ENCODE results near the gene MTCL1.

MTCL1 gene

DNA sequence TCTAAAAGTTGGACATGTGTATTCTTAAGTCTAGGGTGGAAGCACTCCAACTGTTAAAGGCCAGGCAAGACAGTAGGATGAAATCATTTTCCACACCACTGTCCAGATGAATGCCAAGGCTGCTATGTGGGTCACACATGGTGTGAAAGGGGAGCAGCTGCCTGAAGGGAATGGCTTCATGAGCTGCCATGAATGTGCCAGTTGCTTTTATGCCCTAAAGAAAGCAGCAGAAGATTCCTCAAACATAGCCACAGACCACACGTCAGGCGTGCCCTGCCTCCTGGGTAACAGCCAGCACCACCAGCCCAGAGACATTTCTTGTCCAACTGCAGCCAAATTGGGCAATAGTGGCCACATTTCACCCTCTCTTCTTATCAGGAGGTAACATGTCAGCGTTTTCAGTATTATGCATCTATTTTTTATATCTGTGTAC, 130.2 kb downstream of the MTCL1 start:
- no peak for DNase-seq (ENCODE audit: low spot score)

DNA sequence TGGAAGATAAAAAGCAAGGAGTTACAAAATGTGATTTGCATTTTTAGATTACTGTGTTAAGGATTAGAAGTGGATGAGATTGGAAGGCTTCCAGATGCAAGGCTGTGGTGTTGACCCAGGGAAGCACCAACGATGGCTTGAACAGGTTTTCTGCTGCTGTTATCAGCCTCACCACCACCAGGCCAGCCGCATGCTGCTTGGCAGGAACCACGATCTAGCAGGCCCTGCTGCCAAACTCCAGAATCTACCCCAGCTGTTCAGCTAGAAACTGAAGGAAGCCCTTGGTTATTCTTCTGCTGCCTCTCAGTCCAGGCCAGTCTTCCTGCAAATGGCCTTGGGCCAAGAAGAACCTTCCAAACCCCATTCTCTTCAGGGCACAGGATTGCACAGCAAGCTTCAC, 133.9 kb downstream of the MTCL1 start:
- DNase-seq (ENCODE audit: low spot score), result no peak

DNA sequence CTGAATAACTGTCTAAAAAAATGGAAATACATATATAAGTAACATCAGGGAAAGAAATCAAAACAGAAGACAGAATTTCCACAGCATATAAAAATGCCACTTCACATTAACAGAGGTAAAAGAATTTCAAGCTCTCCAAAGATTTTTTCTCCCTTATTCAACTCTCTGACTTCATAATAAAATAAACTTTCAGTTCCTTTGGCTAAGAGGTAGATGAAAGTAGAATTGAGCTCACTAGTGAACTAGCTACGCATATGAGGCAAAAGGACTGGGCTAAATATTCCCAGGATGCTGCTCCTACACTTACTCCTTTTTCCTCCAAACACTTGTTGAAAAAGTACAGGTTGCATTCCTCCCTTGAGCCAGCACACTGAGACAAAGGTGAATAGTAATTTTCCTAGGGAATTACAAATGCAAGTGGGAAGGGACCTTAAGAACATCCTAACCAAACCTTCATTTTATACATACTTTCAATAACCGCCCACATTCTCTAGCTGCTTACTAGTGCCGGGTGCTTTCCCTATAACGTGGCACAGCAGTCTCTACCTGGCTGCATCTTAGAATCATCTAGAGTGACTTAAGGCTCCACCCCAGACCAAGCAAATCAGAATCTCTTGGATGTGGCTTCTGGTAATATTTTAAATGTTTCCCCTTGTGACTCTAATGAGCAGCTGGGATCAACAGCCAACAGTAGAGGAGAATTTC, 136.6 kb downstream of the MTCL1 start:
- no peak for DNase-seq (ENCODE audit: low spot score)

DNA sequence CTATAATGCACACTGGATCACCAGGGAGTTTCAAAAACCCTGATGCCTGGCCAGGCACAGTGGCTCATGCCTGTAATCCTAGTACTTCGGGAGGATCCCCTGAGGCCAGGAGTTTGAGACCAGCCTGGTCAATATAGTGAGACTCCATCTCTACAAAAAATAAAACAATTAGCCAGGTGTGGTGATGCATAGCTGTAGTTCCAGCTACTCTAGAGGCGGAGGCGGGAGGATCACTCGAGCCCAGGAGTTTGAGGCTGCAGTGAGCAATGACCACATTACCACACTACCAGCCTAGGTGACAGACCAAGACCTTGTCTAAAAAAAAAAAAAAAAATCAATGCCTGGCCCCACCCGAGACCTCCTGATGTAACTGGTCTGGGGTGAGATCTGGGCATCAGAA, 137.2 kb downstream of the MTCL1 start:
- no peak for DNase-seq (ENCODE audit: low spot score)

DNA sequence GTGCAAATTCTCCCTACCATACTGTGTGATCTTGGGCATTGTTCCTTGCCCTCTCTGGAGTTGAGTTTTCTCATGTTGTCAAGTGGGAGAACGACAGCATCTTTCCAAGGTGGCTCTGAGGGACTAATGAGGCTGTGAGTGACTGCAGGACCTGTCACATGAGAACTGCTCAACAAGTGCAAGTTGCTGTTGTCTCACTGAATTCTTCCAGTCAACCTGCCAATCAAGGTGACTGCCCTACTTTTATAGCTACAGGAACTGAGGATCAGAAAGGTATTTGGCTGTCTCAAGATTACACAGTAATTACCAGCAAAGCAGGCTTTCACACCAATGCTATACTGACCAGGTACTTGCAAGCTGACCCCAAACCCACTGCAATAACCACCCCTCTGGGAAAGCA, 137.6 kb downstream of the MTCL1 start:
- no peak for DNase-seq (ENCODE audit: low spot score)

DNA sequence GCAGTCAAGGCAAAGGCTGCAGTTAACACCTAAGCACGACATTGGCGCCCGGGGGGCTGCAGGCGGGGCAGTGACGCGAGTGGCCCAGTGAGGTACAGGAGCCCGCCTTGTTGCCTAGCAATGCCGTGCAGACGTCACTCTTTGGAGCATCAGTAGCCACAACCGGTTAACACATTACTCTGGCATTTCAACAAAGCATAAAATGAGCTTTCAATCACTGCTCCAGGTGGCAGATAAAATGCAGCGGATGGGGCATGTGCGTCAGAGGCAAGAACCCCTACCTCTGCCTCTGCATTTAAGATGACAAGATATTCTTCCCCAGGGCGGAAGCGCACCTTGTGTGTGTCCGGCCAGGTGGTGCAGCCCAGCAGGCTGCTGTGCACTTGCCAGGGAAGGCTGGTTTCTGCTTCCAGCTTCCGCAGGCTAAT, 139.4 kb downstream of the MTCL1 start:
- no peak for DNase-seq (ENCODE audit: low spot score)

DNA sequence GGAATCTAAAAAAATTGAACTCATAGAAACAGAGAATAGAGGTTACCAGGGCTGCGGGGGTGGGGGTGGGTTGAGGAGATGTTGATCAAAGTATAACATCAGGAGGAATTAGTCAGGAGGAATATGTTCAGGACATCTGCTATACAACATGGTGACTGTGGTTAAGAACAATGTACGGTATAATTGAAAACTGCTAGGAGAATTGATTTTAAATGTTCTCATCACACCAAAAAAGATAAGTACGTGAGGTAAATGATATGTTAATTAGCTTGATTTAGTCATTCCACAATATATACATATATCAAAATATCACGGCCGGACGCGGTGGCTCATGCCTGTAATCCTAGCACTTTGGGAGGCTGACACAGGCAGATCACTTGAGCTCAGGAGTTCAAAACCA, 140.2 kb downstream of the MTCL1 start:
- no peak for DNase-seq (ENCODE audit: low spot score)

DNA sequence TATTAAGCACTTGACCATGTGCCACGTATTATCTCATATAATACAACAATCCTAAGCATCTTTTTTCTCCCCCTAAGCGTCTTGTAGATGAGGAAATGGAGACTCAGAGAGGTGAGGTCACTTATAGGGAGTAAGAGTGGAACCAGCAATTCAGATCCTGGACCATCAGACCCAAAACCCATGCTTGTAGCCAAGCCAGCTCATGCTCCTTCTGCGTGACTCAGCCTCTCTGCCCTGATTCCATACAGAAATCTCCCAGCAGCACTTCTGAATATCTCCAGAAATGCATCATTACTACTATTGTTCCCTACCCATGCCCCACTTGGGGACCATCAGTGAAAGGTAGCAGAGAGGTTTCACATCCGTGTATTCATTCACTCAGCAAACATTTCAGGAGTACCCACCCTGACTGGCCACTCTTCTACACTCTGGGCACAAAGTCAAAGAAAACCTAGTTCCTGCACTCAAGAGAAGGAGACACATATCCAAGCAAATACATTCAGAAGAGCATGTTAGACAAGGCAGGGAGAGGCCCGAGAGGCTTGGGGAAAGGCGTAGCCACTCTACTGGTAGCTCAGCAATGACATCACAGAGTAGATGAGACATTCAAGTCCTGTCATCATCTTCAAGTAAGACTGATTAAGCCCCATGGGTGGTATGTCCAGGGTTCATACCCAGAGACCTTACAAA, 141.9 kb downstream of the MTCL1 start:
- DNase-seq (ENCODE audit: low spot score), result no peak

DNA sequence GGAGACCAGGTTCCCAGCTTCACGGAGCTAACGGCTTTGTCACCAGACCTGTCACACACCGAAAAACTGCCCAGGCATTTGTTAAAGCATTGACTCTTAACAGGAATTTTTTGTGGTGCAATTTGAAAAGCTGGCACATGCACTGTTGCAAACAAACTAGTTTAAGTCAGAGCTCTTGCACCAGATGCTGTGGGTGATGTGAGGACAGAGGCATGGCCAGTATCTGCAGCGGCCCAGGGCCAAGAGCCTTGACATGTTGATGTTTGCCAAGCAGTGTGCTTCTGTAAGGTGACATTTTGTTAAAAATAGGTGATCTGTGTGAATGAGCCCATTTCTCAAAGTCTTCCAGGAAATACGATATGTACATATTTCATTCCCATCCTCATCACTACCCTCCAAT, 142.5 kb downstream of the MTCL1 start:
- no peak for DNase-seq (ENCODE audit: low spot score)

DNA sequence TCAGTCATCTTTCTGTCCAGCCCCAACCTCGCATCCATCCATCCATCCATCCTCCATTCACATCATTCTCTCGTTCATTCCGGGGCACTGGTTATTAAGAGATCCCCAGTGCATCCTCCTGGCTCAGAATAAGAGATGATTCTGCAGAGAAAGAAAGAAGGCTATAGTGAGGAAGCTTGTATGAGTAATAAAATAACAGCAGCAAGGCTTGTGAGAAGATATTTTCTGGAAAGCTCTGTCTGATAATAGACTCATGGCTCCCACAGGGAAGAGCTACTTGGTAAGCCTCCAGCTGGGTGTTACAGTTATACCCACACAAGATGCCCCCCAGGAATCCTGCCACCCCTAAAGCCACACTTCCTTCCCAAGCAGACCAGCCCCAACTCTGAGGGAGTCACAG, 143.2 kb downstream of the MTCL1 start:
- no peak for DNase-seq (ENCODE audit: low spot score)

DNA sequence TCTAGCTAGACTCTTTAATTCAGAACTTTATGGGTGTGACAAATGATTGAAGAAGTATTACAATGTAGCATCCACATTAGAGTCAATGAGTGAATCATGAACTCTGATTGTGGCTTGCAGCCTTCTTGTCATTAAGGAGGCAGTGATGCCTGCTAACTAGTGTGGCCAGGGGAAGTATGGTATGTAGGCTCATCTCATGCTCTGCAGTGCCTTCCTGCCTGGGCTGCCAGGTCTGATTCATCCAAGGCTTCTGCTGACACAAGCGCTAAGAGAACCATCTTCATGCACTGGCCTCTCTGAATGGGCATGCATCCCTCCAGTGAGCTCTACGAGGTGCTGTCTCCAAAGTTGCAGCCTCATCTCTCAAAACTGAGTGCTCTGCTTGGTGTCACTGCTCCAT, 144.3 kb downstream of the MTCL1 start:
- no peak for DNase-seq (ENCODE audit: low spot score)

DNA sequence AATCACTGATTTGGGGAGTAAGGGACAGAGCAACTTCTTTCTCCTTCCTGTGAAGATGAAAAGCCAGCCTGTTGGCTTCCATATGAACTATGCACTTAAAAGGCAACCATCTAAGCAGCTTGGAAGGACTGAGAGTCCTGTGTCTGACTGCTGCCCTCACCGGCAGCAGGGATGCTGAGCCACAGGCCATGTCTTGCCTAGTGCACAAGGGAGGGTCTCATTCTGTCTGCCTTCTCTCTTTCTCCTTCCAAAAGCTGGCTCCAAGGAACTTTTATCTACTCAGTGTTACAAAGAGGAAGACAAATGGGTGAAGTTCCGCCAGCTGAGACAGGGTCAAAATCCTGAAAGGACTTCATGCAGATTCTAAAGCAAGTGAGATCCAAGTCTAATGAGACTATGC, 146.3 kb downstream of the MTCL1 start:
- DNase-seq (ENCODE audit: low spot score), result no peak

DNA sequence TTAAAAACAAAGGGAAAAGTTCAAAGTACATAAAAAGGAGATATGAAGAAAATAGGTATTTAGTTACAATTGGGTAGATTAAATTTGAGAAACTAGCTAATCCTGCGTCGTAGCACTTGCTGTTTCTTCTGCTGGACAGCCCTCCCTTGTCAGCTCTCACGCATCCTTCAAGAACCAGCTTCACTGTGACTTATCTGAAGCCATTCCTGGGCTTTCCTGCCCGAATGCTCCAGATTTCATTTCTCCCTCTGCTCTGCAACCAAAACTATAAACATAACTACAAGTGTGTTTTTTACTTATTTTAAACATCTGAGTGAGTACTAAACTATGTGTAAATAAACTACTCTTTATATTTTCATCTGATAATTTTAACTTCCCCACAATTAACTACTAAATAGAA, 149.2 kb downstream of the MTCL1 start:
- DNase-seq (ENCODE audit: low spot score), result no peak

DNA sequence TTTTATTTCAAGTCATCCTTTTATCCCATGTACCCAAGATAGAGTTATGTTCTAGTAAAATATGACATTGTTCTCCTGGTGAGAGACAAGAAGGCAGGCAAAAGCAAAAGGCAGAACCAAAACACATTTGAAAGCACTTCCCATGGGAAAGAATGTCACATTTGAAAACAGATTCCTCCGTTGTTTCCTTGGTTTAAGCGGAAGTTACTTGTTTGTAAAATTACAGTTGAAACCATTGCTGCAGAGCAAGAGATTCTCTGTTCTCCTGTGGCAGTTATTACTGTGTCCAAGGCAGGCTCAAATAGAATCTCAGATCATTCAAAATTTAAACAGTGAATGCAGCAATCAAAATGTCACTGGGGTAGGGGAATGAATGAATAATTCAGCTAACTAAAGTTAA, 149.6 kb downstream of the MTCL1 start:
- no peak for DNase-seq (ENCODE audit: low spot score)

DNA sequence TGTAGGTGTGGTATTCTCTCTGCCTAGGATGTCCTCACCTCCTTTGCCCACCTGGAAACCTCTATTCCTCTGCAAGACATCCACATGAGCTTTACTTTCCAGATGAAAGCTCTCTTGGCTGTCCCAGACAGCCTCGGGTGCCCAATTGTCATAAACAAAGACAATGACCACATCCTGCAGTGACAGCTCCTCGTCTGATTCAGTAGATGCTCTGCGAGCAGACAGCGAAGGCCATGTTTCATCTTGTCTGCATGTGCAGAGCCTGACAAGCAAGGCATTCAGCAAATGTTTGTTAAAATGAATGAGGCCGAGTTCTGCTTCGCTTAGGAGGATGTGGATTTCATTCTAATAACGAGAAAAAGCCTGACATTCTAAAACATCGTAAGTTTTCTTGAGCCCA, 150.9 kb downstream of the MTCL1 start:
- DNase-seq (ENCODE audit: low spot score), result no peak

DNA sequence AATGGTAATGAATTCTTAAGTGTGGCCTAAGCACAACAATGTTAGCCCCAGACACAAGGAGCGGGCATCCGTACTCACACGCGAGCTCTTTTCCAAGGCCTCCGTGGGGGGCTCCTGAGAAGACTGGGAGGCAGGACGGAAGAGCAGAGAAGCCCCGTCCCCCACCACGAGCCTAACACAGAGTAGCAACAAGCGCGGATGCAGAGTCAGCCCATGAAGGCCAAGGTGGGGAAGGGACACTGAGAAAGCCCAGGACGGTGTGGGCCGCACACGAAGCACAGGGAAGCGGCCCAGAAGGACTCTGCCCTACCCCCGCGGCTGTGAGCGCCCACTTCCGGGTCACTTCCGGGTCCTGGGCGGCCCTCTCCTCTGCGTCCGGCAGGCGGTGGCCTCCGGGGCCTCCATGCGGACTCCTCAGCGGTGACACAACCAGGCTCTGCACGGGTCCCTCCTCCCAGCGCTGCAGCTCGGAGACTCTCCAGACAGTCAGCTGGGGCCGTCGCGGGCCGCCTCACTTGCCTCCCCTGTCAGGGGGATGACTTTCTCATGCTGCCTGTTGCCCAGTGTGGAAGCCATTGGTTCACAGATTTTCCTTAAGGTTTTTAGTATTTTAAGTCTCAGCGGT, 151.5 kb downstream of the MTCL1 start:
- DNase-seq (ENCODE audit: low spot score), result no peak

DNA sequence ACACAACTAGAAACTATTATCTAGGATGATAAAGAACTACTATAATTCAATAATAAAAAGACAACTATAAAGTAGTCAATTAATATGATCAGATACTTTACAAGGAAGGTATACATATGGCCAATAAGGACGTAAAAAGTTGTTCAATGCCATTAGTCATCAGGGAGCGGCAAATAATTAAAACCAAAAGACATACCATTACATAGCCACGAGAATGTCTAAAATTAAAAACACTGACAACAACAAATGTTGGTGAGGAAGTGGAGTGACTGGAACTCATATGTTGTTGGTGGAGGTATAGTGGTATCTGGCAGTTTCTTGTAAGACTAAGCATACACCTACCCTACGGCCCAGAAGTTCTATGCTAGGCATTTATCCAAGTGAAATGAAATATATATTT, 152.4 kb downstream of the MTCL1 start:
- no peak for DNase-seq (ENCODE audit: low spot score)

DNA sequence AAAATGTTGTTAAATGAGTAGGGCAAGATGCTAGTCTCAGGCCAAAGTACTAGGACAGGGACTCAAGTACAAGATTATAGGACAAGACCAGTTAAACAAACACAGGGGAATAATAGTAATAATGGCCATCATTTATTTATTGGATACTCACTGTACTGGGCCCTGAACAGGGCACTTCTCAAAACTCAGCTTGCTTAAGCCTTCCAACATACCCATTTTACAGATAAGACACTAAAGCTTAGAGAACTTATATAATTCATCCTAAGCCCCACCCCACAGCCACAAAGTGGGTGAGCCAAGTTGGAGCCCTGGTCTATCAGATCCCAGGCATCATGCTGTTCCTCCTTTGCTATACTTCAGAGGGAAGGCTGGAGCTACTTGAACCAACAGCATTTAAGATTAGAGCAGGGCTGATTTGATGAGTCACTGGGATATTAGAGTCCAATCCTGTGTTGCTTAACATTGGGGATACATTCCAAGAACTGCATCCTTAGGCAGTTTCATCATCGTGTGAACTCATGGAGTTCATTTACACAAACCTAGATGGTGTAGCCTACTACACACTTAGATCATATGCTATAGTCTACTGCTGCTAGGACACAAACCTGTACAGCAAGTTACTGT, 153.6 kb downstream of the MTCL1 start:
- DNase-seq (ENCODE audit: low spot score), result no peak

DNA sequence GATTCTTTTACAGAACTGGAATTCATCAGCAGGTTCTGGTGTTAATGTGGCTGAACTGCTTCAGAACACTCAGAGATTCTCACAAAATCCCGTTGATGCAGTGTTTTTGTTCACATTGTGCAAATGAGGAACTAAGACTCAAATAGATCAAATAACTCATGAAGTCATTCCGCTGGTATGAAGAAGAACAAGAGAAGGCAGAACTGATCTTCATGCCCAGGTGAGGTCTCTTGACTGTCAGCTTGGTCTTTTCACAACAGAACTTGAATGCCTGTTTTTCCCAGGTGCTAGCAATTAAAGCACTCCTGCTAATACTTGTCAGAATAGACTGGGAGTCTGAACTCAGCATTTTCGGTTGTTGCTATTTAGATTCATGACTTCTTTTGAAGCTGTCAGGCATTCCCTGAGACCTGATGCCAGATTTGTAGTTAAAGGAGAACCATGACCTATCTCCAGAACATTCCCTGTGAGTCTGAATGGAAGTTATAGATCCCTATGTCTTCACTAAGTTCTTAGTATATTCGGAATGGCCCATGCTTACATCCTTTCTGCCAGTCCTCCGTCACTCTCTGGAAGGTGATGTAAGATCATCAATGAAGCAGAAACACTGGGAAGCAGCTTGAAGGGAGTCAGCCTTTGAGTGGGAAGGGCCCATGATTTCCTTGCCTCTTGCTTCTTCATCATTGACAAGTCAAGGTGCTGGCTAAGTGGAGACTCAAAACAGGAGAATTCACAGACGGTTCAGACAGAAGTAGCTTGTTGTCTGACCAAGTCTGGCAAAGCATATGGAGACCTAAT, 155.7 kb downstream of the MTCL1 start:
- peak; percentile 9 for DNase-seq (ENCODE audit: low spot score)

DNA sequence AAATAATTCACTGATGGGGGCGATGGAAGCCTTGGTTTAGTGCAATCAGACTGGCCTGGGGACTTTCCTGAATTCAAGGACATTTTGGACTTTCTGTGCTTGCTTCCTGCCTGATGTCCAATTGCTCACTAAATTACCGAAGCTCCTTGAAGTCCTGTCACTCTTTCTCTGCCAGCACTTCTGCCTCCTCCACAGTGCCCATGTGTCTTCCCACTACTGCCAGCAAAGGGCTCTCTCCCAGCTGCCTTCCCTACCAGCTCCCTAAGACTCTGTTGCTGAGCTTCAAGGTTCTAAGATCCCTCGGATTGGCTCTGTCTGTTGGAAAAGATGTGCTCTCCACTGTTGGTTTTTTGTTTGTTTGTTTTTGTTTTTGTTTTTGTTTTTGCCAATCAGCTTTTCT, 158.1 kb downstream of the MTCL1 start:
- no peak for DNase-seq (ENCODE audit: low spot score)

DNA sequence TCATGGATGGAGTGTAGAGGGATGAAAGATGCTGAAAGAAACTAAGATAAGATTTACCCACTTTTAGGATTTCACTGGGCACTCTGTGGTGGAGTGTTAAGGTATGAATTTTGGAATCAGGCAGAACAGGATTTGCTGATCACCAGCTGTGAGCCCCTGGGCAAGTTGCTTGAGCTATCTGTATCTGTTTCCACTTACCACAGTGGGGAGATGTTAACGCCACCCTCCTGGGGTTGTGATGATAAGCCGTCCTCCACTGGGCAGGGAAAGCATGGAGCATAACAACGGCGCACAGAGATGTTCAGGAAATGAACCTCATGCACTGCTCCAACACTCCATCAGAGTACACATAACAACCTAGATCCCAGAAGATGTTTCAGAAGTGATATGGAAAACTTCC, 160.6 kb downstream of the MTCL1 start:
- no peak for DNase-seq (ENCODE audit: low spot score)

DNA sequence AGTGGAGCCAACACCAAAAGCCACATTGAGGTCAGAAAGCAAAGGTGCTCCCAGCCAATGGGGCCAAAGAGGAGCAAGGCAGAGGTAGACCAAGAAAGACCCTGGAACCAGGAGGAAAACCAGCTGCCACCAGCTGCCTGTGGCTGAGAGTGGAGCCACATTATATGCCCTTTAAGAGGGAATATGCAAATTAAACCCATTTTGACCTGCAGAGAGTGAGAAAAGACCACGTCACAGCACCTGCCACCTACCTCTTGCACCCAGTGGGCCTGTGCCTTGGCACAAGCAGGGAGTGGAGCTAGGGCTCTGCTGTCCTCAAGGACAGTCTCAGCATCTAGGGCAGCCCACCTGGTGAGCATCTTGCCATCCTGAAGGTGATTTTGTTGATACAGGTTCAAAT, 161.3 kb downstream of the MTCL1 start:
- DNase-seq (ENCODE audit: low spot score), result no peak

All from NAMALWA (cell line).